Measurements from ENCODE around the gene HBS1L.

GRCh38 chr6:135087403-135087802, 32.8 kb upstream of the HBS1L start:
- TF ChIP-seq CTCF (IDR thresholded peaks at IDR 0.05 in 8 of 11, conservative IDR thresholded peaks at IDR 0.05 in 3 of 11) (no peak), POLR2AphosphoS5 (IDR thresholded peaks at IDR 0.05) (no peak), POLR2A (IDR thresholded peaks at IDR 0.05) (no peak)
